ENCODE measurements around the gene SHC4.

- TF ChIP-seq CTCF (IDR thresholded peaks at IDR 0.05; ENCODE audit: low read depth, low read length): no peak
- TF ChIP-seq POLR2A (IDR thresholded peaks at IDR 0.05; ENCODE audit: extremely low read depth, insufficient read length): no peak
Measured at GRCh38 chr15:48972750-48973503, 9.2 kb upstream of the SHC4 start.
